Measurements from ENCODE around the gene PRKAG1. TPM values are rescaled to one million over a fixed set of nuclear protein-coding genes. Genes with fewer than 3 reads are reported as not detected.

Gene PRKAG1
- total RNA-seq, 2 experiments from 2014 or later: 49.4 to 50.9 TPM

DNA sequence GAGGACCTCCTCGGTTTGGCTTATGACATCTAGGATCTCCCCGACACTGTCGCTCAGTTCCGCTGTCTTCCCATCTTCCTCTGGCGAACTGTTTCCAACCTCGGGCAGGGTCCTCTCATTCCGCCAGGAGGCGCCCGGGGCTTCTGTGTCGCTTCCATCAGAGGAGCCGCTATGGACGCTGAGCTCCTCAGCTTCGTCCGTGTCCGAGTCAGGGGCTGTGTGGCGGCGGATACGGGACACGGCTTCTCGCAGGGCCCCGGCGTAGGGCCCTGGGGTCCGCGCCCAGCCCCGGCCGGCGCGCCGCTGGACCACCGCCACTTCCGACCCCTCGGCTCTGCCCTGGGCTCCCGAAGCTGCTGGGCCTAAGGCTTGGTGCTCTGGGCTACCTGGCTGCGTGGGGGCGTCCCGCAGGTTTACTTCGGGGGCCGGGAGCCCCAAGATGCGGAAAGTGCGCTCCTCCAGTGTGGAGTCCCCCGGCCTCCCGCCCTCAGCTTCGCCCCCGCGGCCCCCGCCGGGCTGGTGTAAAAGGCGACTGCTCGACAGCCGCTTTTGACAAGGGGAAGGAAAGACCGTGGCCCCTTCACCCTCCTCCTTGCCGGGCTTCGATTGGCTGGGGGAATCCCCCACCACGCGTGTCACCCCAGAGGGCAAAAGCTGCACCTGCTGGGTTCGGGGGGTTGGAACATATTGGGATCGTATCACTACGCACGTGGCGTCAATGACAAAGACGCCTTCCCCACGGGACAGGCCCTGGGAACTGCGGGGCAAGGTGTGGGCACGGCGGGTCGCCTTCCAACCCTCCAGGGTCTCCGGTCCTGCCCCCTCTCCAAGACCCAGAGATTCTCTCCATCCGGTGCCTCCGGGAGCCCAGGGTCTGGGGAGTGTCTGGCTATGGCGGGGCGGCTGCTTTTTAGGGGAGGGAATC lies 21.5 kb downstream of the PRKAG1 start:
- Mint-ChIP-seq H3K36me3 (ENCODE audit: low read depth) (peaks cover 12% of the 10 kb centered on the region), H3K27ac (no peak overlapping the region), H3K9me3 (no peaks in the 10 kb centered on the region), H3K4me3 (peak overlapping the region; percentile 50), H3K27me3 (ENCODE audit: low read depth) (peaks cover 58% of the 10 kb centered on the region), H3K4me1 (ENCODE audit: low read depth) (peaks cover 35% of the 10 kb centered on the region)
- peak; percentile 81 for DNase-seq
- intact Hi-C loops (cut with micrococcal nuclease): loop anchor here (1.0 to 2.0 kb wide), 5 partner anchors 21 to 238 kb away; partner anchors contain the start of gene PRKAG1
- CTCF ChIA-PET: interaction anchor here (0.7 to 16.3 kb wide), 27 partner anchors 8 to 144 kb away, joined by 3 to 223 read pairs (median 3); partner anchors contain the start of genes DHH, PRKAG1, TUBA1B and WNT1

DNA sequence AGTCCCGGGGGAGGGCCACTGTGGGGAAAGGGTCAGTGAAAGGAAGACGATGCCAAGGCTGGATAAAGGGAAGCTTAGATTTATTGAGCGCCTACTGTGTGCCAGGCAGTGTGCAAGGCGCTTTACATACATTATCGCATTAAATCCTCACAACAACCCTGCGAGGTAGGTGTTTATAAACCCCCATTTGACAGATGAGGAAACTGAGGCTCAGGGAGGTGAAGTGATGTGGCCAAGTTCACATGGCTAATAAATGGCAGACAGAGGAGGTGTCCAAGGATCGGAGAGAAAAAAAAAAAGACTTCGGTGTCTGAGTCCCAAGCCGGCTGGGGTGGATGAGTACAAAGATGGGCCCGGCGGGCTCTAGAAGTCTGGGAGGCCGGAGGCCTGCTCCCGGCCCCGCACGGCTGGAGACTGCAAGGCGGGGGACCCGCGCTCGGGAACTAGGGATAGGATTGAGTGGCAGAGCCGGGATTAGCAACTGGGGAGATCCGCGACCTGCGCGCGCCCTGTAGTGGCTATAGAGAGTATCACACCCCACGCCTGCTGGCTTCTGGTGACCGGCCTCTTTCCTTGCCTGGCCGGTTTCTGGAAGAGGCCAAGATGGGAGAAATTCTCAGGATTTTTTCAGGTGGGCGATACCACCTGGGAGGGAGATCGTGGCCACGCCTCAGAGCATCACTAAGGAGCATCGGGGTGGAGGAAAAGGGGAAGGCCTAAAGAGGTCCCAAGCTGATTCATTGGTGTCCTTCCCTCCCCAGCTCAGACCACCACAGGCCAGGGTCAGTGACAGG lies 23.3 kb downstream of the PRKAG1 start:
- Mint-ChIP-seq H3K27ac (no peak overlapping the region), H3K36me3 (ENCODE audit: low read depth) (peaks cover 1% of the 10 kb centered on the region), H3K4me1 (ENCODE audit: low read depth) (peaks cover 33% of the 10 kb centered on the region), H3K27me3 (ENCODE audit: low read depth) (peaks cover 54% of the 10 kb centered on the region), H3K9me3 (no peaks in the 10 kb centered on the region), H3K4me3 (peak overlapping the region; percentile 10)
- intact Hi-C loops (cut with micrococcal nuclease): loop anchor here (1.0 to 2.0 kb wide), 2 partner anchors 15 to 90 kb away; a partner anchor contains a TSS
- CTCF ChIA-PET: interaction anchor here (0.5 to 16.3 kb wide), 11 partner anchors 10 to 142 kb away, joined by 3 to 223 read pairs (median 5); partner anchors contain the start of genes ARF3, DDX23, DHH and FKBP11
- DNase-seq: peak; percentile 69

DNA sequence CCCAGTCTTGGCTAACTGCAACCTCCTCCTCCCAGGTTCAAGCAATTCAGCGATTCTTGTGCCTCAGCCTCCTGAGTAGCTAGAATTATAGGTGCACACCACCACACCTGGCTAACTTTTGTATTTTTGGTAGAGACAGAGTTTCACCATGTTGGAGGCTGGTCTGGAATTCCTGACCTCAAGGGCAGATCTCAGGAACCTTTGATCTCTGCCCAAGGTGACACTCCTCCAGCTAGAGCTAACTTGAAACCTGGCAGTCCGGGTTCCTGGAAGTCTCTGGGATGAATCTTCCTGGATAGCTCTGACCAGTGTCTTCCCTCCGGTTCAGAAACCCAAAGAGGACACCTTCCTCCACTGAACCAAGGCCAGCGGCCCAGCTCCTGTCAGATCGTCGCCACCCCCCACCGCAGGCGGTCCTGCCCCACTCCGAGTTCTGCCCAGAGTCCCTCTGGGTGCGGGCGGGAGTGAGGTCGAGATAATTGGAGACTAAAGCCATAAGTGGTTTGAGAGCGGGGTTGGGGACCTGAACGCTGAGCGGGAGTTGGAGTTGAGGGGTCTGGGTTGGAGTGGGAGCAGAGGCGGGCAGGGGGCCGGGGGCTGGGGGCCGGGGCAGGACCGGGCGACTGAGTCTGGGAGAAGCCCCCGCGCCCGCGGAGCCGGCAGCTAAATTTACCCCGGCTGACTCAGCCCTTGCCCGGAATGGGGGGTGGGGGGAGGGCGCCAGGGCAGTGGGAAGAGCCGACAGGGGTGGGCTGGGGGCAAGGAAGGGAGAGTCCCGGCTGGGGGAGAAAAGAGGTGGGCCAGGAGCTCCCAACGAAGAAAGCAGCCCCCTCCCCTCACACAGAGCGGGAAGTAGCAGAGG lies 24.1 kb downstream of the PRKAG1 start:
- peaks cover 25% of the 10 kb centered on the region for H3K4me1 Mint-ChIP-seq (ENCODE audit: low read depth)
- intact Hi-C loops (cut with micrococcal nuclease): loop anchor here (1.0 to 2.0 kb wide), 2 partner anchors 14 to 90 kb away; a partner anchor contains a TSS
- no peak overlapping the region for H3K27ac Mint-ChIP-seq
- H3K27me3 Mint-ChIP-seq (ENCODE audit: low read depth): peaks cover 48% of the 10 kb centered on the region
- CTCF ChIA-PET: interaction anchor here (1.2 to 16.3 kb wide), 5 partner anchors 12 to 142 kb away, joined by 3 to 223 read pairs (median 34); partner anchors contain the start of genes ARF3, DDX23, DHH and PRKAG1
- no peak overlapping the region for H3K4me3 Mint-ChIP-seq
- no peaks in the 10 kb centered on the region for H3K9me3 Mint-ChIP-seq
- no peak for DNase-seq
- no peaks in the 10 kb centered on the region for H3K36me3 Mint-ChIP-seq (ENCODE audit: low read depth)

- peaks cover 21% of the 10 kb centered on the region for H3K4me1 Mint-ChIP-seq (ENCODE audit: low read depth)
- intact Hi-C loops (cut with micrococcal nuclease): loop anchor here (2.0 kb wide), 1 partner anchor 89 kb away; a partner anchor contains a TSS
- no peaks in the 10 kb centered on the region for H3K9me3 Mint-ChIP-seq
- no peak overlapping the region for H3K27ac Mint-ChIP-seq
- CTCF ChIA-PET: interaction anchor here (1.2 to 16.3 kb wide), 3 partner anchors 12 to 141 kb away, joined by 3 to 223 read pairs (median 5); partner anchors contain the start of genes ARF3, DDX23 and WNT1
- H3K27me3 Mint-ChIP-seq (ENCODE audit: low read depth): peaks cover 50% of the 10 kb centered on the region
- no peak overlapping the region for H3K4me3 Mint-ChIP-seq
- no peak for DNase-seq
- H3K36me3 Mint-ChIP-seq (ENCODE audit: low read depth): no peaks in the 10 kb centered on the region
Observed at GRCh38 chr12:48993787-48994186, 24.8 kb downstream of the PRKAG1 start.

- CTCF ChIA-PET: interaction anchor here (0.5 to 16.3 kb wide), 12 partner anchors 9 to 236 kb away, joined by 3 to 223 read pairs (median 4); partner anchors contain the start of genes ARF3, RHEBL1 and WNT1
- intact Hi-C loops (cut with micrococcal nuclease): no loop called here
- H3K27ac Mint-ChIP-seq: no peak overlapping the region
- DNase-seq: no peak
- H3K4me3 Mint-ChIP-seq: no peak overlapping the region
- H3K9me3 Mint-ChIP-seq: no peaks in the 10 kb centered on the region
- no peaks in the 10 kb centered on the region for H3K36me3 Mint-ChIP-seq (ENCODE audit: low read depth)
- peaks cover 7% of the 10 kb centered on the region for H3K4me1 Mint-ChIP-seq (ENCODE audit: low read depth)
- H3K27me3 Mint-ChIP-seq (ENCODE audit: low read depth): peaks cover 46% of the 10 kb centered on the region
Observed at GRCh38 chr12:48991247-48992050, 27.1 kb downstream of the PRKAG1 start.

- Mint-ChIP-seq H3K36me3 (ENCODE audit: low read depth) (no peaks in the 10 kb centered on the region), H3K27ac (no peak overlapping the region), H3K4me3 (no peak overlapping the region), H3K4me1 (ENCODE audit: low read depth) (peaks cover 7% of the 10 kb centered on the region), H3K27me3 (ENCODE audit: low read depth) (peaks cover 38% of the 10 kb centered on the region), H3K9me3 (no peaks in the 10 kb centered on the region)
- intact Hi-C loops (cut with micrococcal nuclease): no loop called here
- DNase-seq: no peak
- CTCF ChIA-PET: interaction anchor here (0.6 to 1.5 kb wide), 6 partner anchors 33 to 541 kb away, joined by 3 to 5 read pairs (median 4); partner anchors contain the start of gene ARF3
Observed at GRCh38 chr12:48990552-48990951, 28.0 kb downstream of the PRKAG1 start.

- DNase-seq: peak; percentile 84
- Mint-ChIP-seq H3K4me3 (no peak overlapping the region), H3K36me3 (ENCODE audit: low read depth) (no peaks in the 10 kb centered on the region), H3K27me3 (ENCODE audit: low read depth) (peaks cover 22% of the 10 kb centered on the region), H3K4me1 (ENCODE audit: low read depth) (no peaks in the 10 kb centered on the region), H3K27ac (no peak overlapping the region), H3K9me3 (no peaks in the 10 kb centered on the region)
- CTCF ChIA-PET: interaction anchor here (0.6 to 13.9 kb wide), 58 partner anchors 10 to 196 kb away, joined by 3 to 223 read pairs (median 5); partner anchors contain the start of genes ARF3, DDN, DDX23 and DHH
- intact Hi-C loops (cut with micrococcal nuclease): loop anchor here (1.0 to 2.0 kb wide), 2 partner anchors 52 to 135 kb away; partner anchors contain the start of gene DDX23
Observed at GRCh38 chr12:48988030-48988649, 30.4 kb downstream of the PRKAG1 start.

GRCh38 chr12:48986720-48987291 lies 31.8 kb downstream of the PRKAG1 start:
- Mint-ChIP-seq H3K9me3 (no peaks in the 10 kb centered on the region), H3K36me3 (ENCODE audit: low read depth) (no peaks in the 10 kb centered on the region), H3K4me1 (ENCODE audit: low read depth) (peaks cover 4% of the 10 kb centered on the region), H3K4me3 (no peak overlapping the region), H3K27me3 (ENCODE audit: low read depth) (peaks cover 34% of the 10 kb centered on the region), H3K27ac (no peak overlapping the region)
- no peak for DNase-seq
- CTCF ChIA-PET: interaction anchor here (1.1 to 13.9 kb wide), 11 partner anchors 12 to 134 kb away, joined by 3 to 223 read pairs (median 13); partner anchors contain the start of genes DDN, DDX23 and WNT10B
- intact Hi-C loops (cut with micrococcal nuclease): no loop called here

DNA sequence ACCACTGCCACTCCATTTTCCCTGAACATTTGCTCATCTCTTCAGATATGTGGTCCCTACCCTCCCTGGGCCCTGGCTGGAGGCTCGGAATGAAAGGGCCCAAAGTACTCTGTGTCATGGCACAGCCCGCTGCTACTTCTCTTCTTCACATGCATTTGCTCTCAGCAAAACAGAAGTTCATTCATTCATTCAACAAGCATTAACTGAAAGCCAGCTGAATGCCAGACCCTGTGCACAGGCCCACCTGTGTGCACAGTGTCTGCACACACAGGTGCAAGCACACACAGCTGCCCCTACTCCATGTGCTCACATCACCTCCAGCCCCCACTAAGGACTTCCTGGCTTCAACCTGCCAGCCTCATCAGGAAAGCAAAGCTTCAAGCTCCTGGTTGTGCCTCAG lies 32.7 kb downstream of the PRKAG1 start:
- Mint-ChIP-seq H3K36me3 (ENCODE audit: low read depth) (no peaks in the 10 kb centered on the region), H3K4me1 (ENCODE audit: low read depth) (peaks cover 12% of the 10 kb centered on the region), H3K27ac (no peak overlapping the region), H3K9me3 (no peaks in the 10 kb centered on the region), H3K27me3 (ENCODE audit: low read depth) (peaks cover 43% of the 10 kb centered on the region), H3K4me3 (no peak overlapping the region)
- CTCF ChIA-PET: interaction anchor here (2.9 to 13.9 kb wide), 3 partner anchors 13 to 19 kb away, joined by 26 to 223 read pairs (median 37); partner anchors contain the start of genes DDN and WNT10B
- no peak for DNase-seq
- intact Hi-C loops (cut with micrococcal nuclease): no loop called here

DNA sequence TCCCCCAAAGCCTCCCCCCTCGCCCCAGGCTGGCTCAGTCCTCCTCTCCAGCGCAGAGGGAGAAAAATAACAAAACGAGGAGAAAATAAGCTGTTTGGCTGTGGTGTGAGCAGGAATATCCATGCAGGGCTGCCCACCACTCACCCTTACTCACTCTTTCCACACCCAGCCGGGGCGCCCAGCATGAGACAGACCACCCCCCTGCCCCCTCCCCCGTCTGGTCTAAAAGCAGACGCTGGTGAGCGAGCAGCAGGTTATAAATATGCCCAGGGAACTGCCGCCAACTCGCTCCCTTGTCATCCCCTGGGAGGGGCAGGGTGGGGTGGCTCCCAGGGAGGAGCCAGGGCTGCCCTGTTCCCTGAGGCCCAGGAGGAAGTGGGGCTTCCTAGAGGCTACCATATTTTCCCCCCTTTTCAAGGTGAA lies 33.1 kb downstream of the PRKAG1 start:
- Mint-ChIP-seq H3K36me3 (ENCODE audit: low read depth) (no peaks in the 10 kb centered on the region), H3K4me3 (no peak overlapping the region), H3K27me3 (ENCODE audit: low read depth) (peaks cover 47% of the 10 kb centered on the region), H3K4me1 (ENCODE audit: low read depth) (peaks cover 16% of the 10 kb centered on the region), H3K27ac (no peak overlapping the region), H3K9me3 (no peaks in the 10 kb centered on the region)
- intact Hi-C loops (cut with micrococcal nuclease): no loop called here
- DNase-seq: no peak
- CTCF ChIA-PET: interaction anchor here (0.5 to 13.9 kb wide), 2 partner anchors 14 to 93 kb away, joined by 3 to 223 read pairs; partner anchors contain the start of gene DDN
